ENCODE data around the gene EYS. TPM values are rescaled to one million over a fixed set of nuclear protein-coding genes. Genes with fewer than 3 reads are reported as not detected.
"Not testable (repeated sequence)": the region's sequence is repeated elsewhere in the genome, so short reads cannot be mapped to it uniquely, and the experiment has no call there.

The EYS gene
- total RNA-seq, 1 donor from 2014 or later = not detected

DNA sequence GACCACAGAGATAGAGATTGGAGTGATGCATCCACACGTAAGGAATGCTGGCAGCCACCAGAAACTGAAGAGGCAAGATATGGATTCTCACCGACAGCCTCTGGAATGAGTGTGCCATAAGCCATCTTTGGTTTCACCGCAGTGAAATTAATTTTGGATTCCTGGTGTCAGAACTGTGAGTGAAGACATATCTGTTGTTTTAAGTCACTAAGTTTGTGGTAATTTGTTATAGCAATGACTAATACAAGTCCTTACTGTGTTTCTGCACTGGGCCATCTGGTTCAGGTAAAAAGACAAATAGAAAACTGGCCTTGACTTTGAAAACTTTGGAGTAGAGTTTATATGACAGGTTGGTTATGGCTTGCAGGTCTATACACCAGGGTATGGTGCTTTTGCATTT, 1809.6 kb downstream of the EYS start:
- Mint-ChIP-seq H3K36me3 (ENCODE audit: low read depth) (no peaks in the 10 kb centered on the region), H3K9me3 (no peaks in the 10 kb centered on the region), H3K4me3 (no peak overlapping the region)

GRCh38 chr6:63888416-63888815, 1818.6 kb downstream of the EYS start:
- H3K4me3 Mint-ChIP-seq = no peak overlapping the region
- peaks cover 5% of the 10 kb centered on the region for H3K9me3 Mint-ChIP-seq
- H3K27me3 Mint-ChIP-seq = no peaks in the 10 kb centered on the region
- no peaks in the 10 kb centered on the region for H3K4me1 Mint-ChIP-seq
- no peak overlapping the region for H3K27ac Mint-ChIP-seq
- intact Hi-C loops (cut with micrococcal nuclease) = no loop called here
- DNase-seq = no peak
- no peaks in the 10 kb centered on the region for H3K36me3 Mint-ChIP-seq (ENCODE audit: low read depth)

More for the DNA sequence above, 1809.6 kb downstream of the EYS start:
- H3K27ac Mint-ChIP-seq = no peak overlapping the region
- intact Hi-C loops (cut with micrococcal nuclease) = no loop called here
- DNase-seq = no peak
- no peaks in the 10 kb centered on the region for H3K4me1 Mint-ChIP-seq
- no peaks in the 10 kb centered on the region for H3K27me3 Mint-ChIP-seq

DNA sequence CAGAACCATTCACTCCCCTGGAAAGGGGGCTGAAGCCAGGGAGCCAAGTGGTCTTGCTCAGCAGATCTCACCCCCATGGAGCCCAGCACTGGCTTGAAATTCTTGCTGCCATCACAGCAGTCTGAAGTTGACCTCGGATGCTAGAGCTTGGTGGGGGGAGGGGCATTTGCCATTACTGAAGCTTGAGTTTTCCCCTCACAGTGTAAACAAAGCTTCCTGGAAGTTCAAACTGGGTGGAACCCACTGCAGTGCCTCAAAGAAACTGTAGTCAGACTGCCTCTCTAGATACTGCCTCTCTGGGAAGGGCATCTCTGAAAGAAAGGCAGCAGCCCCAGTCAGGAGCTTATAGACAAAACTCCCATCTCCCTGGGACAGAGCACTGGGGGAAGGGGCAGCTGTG, 1819.2 kb downstream of the EYS start:
- intact Hi-C loops (cut with micrococcal nuclease); H3K4me3 Mint-ChIP-seq; DNase-seq; H3K36me3 Mint-ChIP-seq (ENCODE audit: low read depth); H3K9me3 Mint-ChIP-seq; H3K27me3 Mint-ChIP-seq; H3K4me1 Mint-ChIP-seq; H3K27ac Mint-ChIP-seq: not testable (repeated sequence)

GRCh38 chr6:63887002-63887751, 1819.8 kb downstream of the EYS start:
- Mint-ChIP-seq H3K36me3 (ENCODE audit: low read depth) (no peaks in the 10 kb centered on the region), H3K9me3 (peaks cover 5% of the 10 kb centered on the region), H3K4me3 (no peak overlapping the region), H3K4me1 (no peaks in the 10 kb centered on the region), H3K27me3 (no peaks in the 10 kb centered on the region), H3K27ac (no peak overlapping the region)
- DNase-seq = no peak
- intact Hi-C loops (cut with micrococcal nuclease) = no loop called here

DNA sequence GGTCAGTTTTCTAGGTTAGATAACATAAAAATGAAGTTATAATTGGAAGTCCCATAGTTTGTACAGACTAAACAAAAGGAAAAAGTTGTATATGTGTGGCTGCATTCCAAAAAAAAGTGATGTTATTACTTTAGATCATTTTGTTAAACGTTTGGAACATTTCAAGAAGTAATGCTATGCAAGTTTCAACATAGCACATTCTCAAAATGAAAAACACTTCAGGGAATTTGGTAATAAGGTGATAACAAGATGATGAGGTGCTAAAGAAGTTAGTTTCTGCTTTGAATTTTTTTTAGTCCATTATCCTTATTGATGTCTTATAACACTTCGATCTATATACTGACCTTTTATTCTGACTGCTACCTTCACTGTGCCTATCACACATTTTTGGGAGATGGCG, 1820.7 kb downstream of the EYS start:
- Mint-ChIP-seq H3K9me3 (peaks cover 5% of the 10 kb centered on the region), H3K4me3 (no peak overlapping the region), H3K27me3 (no peaks in the 10 kb centered on the region), H3K36me3 (ENCODE audit: low read depth) (no peaks in the 10 kb centered on the region), H3K27ac (no peak overlapping the region), H3K4me1 (no peaks in the 10 kb centered on the region)
- DNase-seq = no peak
- intact Hi-C loops (cut with micrococcal nuclease) = no loop called here

DNA sequence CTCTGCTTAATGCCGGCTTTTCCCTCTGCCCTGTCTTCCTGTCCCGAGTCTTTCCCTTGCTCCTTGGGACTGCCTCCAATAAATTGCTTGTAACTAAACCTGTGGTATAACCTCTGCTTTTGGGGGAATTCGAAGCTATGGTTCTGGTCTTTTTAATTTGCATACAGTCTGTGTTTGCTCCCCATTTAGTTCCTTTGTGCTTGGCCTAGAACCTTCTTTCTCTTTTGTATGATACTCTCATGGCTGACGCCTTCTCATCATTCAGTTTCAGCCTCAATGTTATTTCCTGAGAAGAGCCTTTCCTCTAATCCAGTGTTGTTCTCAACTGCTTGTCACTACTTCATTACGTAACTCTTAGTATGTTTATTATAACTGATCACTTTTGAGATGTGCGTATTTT, 1823.4 kb downstream of the EYS start:
- Mint-ChIP-seq H3K27me3 (no peaks in the 10 kb centered on the region), H3K9me3 (no peaks in the 10 kb centered on the region), H3K4me1 (no peaks in the 10 kb centered on the region), H3K4me3 (no peak overlapping the region), H3K36me3 (ENCODE audit: low read depth) (no peaks in the 10 kb centered on the region), H3K27ac (no peak overlapping the region)
- intact Hi-C loops (cut with micrococcal nuclease) = no loop called here
- no peak for DNase-seq

DNA sequence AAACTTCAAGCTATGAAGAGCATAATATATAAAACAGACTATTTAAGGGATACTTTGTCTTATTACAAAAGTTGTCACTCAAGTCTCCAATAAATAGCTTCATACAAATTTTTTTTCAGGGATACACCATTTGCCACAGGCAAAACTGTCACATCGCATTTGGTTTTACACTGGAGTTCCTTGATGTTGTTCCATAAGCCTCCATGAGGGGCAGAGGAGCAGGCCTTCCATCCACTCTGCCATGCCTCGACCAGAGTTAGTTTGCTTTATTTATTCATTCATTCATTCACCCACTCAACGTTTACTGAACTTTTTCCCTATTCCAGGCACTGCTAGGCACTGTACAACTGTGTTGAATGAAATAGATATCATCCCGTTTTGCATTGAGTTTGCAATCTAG, 1824.8 kb downstream of the EYS start:
- no peak for DNase-seq
- Mint-ChIP-seq H3K4me1 (no peaks in the 10 kb centered on the region), H3K9me3 (peaks cover 5% of the 10 kb centered on the region), H3K4me3 (no peak overlapping the region), H3K27ac (no peak overlapping the region), H3K27me3 (no peaks in the 10 kb centered on the region), H3K36me3 (ENCODE audit: low read depth) (no peaks in the 10 kb centered on the region)
- intact Hi-C loops (cut with micrococcal nuclease) = no loop called here

- DNase-seq = no peak
- Mint-ChIP-seq H3K27me3 (no peaks in the 10 kb centered on the region), H3K27ac (no peak overlapping the region), H3K36me3 (ENCODE audit: low read depth) (no peaks in the 10 kb centered on the region), H3K9me3 (peaks cover 6% of the 10 kb centered on the region), H3K4me1 (no peaks in the 10 kb centered on the region), H3K4me3 (no peak overlapping the region)
- intact Hi-C loops (cut with micrococcal nuclease) = no loop called here
Observed at GRCh38 chr6:63881791-63882190, 1825.2 kb downstream of the EYS start.

- Mint-ChIP-seq H3K36me3 (ENCODE audit: low read depth) (no peaks in the 10 kb centered on the region), H3K27me3 (no peaks in the 10 kb centered on the region), H3K4me3 (no peak overlapping the region), H3K4me1 (no peaks in the 10 kb centered on the region), H3K9me3 (peaks cover 15% of the 10 kb centered on the region), H3K27ac (no peak overlapping the region)
- intact Hi-C loops (cut with micrococcal nuclease) = no loop called here
- DNase-seq = no peak
Observed at GRCh38 chr6:63872233-63872632, 1834.8 kb downstream of the EYS start.

DNA sequence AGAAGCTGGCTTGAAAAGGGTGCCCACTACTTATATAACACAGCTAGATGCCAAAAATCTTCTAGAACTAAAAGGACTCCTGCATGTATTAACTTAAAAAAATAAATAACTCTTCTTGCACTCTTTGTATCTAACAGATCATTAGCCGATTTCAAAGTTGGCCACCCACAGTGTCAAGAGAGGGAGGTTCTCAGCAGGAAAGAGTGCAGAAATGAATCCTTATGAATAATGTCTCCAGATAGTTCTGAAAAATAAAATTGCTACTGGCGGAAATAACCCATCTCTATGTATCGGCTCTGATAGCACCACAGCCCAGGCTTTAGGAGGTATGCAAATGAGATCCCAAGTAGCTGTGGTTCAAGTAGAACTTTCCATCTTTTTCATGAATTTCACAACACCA, 1838.7 kb downstream of the EYS start:
- no peaks in the 10 kb centered on the region for H3K36me3 Mint-ChIP-seq (ENCODE audit: low read depth)
- intact Hi-C loops (cut with micrococcal nuclease) = no loop called here
- DNase-seq = no peak
- H3K9me3 Mint-ChIP-seq = no peaks in the 10 kb centered on the region
- no peaks in the 10 kb centered on the region for H3K4me1 Mint-ChIP-seq
- H3K27me3 Mint-ChIP-seq = no peaks in the 10 kb centered on the region
- H3K4me3 Mint-ChIP-seq = no peak overlapping the region
- H3K27ac Mint-ChIP-seq = no peak overlapping the region

DNA sequence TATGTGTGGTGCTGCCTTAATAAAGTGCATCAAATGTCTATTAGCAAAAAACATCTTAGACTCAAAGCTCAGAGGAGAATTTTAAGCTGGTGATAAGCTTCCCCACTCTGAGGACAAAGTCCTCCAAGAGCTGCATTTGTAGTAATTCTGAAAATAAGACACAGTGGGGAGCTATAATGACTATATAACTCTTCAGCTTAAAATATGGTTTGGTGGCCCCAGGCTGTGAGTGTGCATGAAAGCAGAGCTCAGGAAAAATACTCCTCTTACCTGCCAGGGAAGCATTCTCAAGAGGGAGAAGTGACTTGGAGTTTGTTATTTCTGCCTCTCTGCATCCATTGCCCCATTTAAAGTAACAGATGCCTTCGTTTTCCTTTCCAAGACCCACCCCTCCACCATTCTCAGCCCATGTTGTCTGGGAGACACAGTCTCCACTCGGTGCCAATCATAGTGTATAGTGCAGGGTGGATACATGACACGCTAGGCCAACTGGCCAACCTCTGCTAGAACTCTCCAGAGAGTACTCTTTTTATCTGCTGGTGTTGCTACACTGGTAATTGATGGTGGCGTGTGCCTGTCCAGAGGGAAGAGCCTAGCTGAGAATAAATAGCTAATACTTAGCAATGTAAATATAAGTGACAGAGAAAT, 1842.2 kb downstream of the EYS start:
- H3K36me3 Mint-ChIP-seq (ENCODE audit: low read depth) = no peaks in the 10 kb centered on the region
- intact Hi-C loops (cut with micrococcal nuclease) = no loop called here
- DNase-seq = no peak
- no peaks in the 10 kb centered on the region for H3K9me3 Mint-ChIP-seq
- H3K4me3 Mint-ChIP-seq = no peak overlapping the region
- no peak overlapping the region for H3K27ac Mint-ChIP-seq
- H3K27me3 Mint-ChIP-seq = no peaks in the 10 kb centered on the region
- H3K4me1 Mint-ChIP-seq = no peaks in the 10 kb centered on the region

- Mint-ChIP-seq H3K4me3 (no peak overlapping the region), H3K27me3 (no peaks in the 10 kb centered on the region)
- intact Hi-C loops (cut with micrococcal nuclease) = no loop called here
Observed at GRCh38 chr6:63864061-63864460, 1843.0 kb downstream of the EYS start.

GRCh38 chr6:63862486-63863198, 1844.4 kb downstream of the EYS start:
- H3K4me3 Mint-ChIP-seq = no peak overlapping the region
- no peaks in the 10 kb centered on the region for H3K4me1 Mint-ChIP-seq
- no peaks in the 10 kb centered on the region for H3K9me3 Mint-ChIP-seq
- intact Hi-C loops (cut with micrococcal nuclease) = no loop called here
- no peaks in the 10 kb centered on the region for H3K27me3 Mint-ChIP-seq
- H3K27ac Mint-ChIP-seq = no peak overlapping the region
- DNase-seq = no peak
- H3K36me3 Mint-ChIP-seq (ENCODE audit: low read depth) = no peaks in the 10 kb centered on the region

More at GRCh38 chr6:63864061-63864460, 1843.0 kb downstream of the EYS start:
- Mint-ChIP-seq H3K9me3 (no peaks in the 10 kb centered on the region), H3K36me3 (ENCODE audit: low read depth) (no peaks in the 10 kb centered on the region), H3K27ac (no peak overlapping the region), H3K4me1 (no peaks in the 10 kb centered on the region)
- DNase-seq = no peak

GRCh38 chr6:63859528-63859927, 1847.5 kb downstream of the EYS start:
- intact Hi-C loops (cut with micrococcal nuclease) = no loop called here
- Mint-ChIP-seq H3K9me3 (no peaks in the 10 kb centered on the region), H3K4me3 (no peak overlapping the region), H3K27me3 (no peaks in the 10 kb centered on the region), H3K36me3 (ENCODE audit: low read depth) (no peaks in the 10 kb centered on the region), H3K27ac (no peak overlapping the region), H3K4me1 (no peaks in the 10 kb centered on the region)
- no peak for DNase-seq
